GM12878 (cell line): ENCODE results near the gene PDE7B. TPM values are rescaled to one million over a fixed set of nuclear protein-coding genes. Genes with fewer than 3 reads are reported as not detected.

ENCODE experiments used
- ATAC-seq: fragments of 200-7000 bp; cut with Tn5 transposase; 3 replicates; pipeline ENCODE4 v1.9.1; 2020; ENCODE audit warnings: mild to moderate bottlenecking, moderate library complexity
- BruUV-seq: library from RNA; stranded (reverse); fragments of 400-500 nt; replicated peaks from 2 replicates; lab custom pipeline; 2021; lab: Mats Ljungman, UMichigan
- CTCF ChIA-PET: fragments of 300-600 bp; sonication (Branson Sonifier 250); formaldehyde crosslinking; extraction: SDS; loops from one replicate; lab custom pipeline; 2021; ENCODE audit warnings: inconsistent platforms; lab: Yijun Ruan, JAX
- POLR2A ChIA-PET: fragments of 350-600 bp; formaldehyde crosslinking; extraction: SDS; loops from one replicate; lab custom pipeline; 2021; ENCODE audit warnings: inconsistent platforms; lab: Charles Lee
- RAD21 ChIA-PET: fragments of 300-600 bp; sonication (Branson Sonifier 250); formaldehyde crosslinking; loops from one replicate; lab custom pipeline; 2023; ENCODE audit warnings: antibody characterized with exemption; ENCODE audit not compliant: unreplicated experiment; lab: Charles Lee
- SMC1A ChIA-PET: fragments of 300-600 bp; sonication (Branson Sonifier 250); formaldehyde crosslinking; loops from one replicate; lab custom pipeline; 2023; ENCODE audit not compliant: unreplicated experiment, uncharacterized antibody; lab: Charles Lee
- DNase-seq: peaks from one replicate; pipeline ENCODE4 v3.0.0-alpha.2; 2011; ENCODE audit warnings: low read depth, low spot score
- FAIRE-seq: peaks from 3 replicates; lab custom pipeline; 2011; peaks lifted over from hg19 to GRCh38; lab: Jason Lieb, UNC
- H2AFZ ChIP-seq: 2 replicates; pipeline ENCODE4 v1.6.0; 2011; ENCODE audit warnings: low read depth, low read length, control low read depth; ENCODE audit not compliant: control insufficient read depth
- H3K27ac ChIP-seq: 2 replicates; pipeline ENCODE4 v1.5.1; 2011; ENCODE audit warnings: control low read depth; ENCODE audit not compliant: control insufficient read depth, insufficient read depth
- H3K27me3 ChIP-seq, 2 experiments: replicated peaks in 1 of 2; 2 replicates each; pipeline versions ENCODE4 v1.6.0 to v1.6.1; 2011; ENCODE audit warnings: low read length in 1 of 2; ENCODE audit not compliant: control insufficient read depth in 2 of 2, insufficient read depth in 2 of 2
- H3K36me3 ChIP-seq, 2 experiments: 2 replicates each; pipeline ENCODE4 v1.5.1; 2011; ENCODE audit warnings: low read length in 1 of 2; ENCODE audit not compliant: control insufficient read depth in 2 of 2, insufficient read depth in 2 of 2
- H3K4me1 ChIP-seq: 2 replicates; pipeline ENCODE4 v1.6.1; 2011; ENCODE audit warnings: mild to moderate bottlenecking, low read length, moderate library complexity, mixed read lengths; ENCODE audit not compliant: control insufficient read depth, insufficient read depth
- H3K4me2 ChIP-seq: 2 replicates; pipeline ENCODE4 v1.6.0; 2011; ENCODE audit warnings: control low read depth; ENCODE audit not compliant: control insufficient read depth, insufficient read depth
- H3K4me3 ChIP-seq: fragments of 200-600 bp; sonication (generic); 2 replicates; pipeline ENCODE4 v1.5.1; 2016
- H3K79me2 ChIP-seq: 2 replicates; pipeline ENCODE4 v1.6.0; 2011; ENCODE audit warnings: low read length; ENCODE audit not compliant: control insufficient read depth, insufficient read depth
- H3K9ac ChIP-seq: 2 replicates; pipeline ENCODE4 v1.8.0; 2011; ENCODE audit warnings: low read length, control low read depth, mixed read lengths; ENCODE audit not compliant: control insufficient read depth, insufficient read depth
- H3K9me3 ChIP-seq: replicated peaks from 3 replicates; pipeline ENCODE4 v1.5.1; 2011; ENCODE audit warnings: mild to moderate bottlenecking, low read length; ENCODE audit not compliant: control insufficient read depth, insufficient read depth
- H4K20me1 ChIP-seq: 2 replicates; pipeline ENCODE4 v1.6.0; 2011; ENCODE audit not compliant: control insufficient read depth, insufficient read depth
- FOXM1 ChIP-seq: IDR thresholded peaks from 2 replicates; pipeline ENCODE4 v1.6.1; 2012; ENCODE audit warnings: low read depth, mild to moderate bottlenecking, inconsistent platforms, low read length, moderate library complexity
- MAX ChIP-seq: IDR thresholded peaks from 2 replicates; pipeline ENCODE4 v1.6.1; 2012; ENCODE audit warnings: low read depth, low read length, improper control_type of control experiment
- SRF ChIP-seq, 2 experiments: IDR thresholded peaks; 2 replicates each; pipeline ENCODE4 v1.6.1; 2011; ENCODE audit warnings: low read depth in 2 of 2, low read length in 2 of 2, mild to moderate bottlenecking in 1 of 2, moderate library complexity in 1 of 2
- WGBS: methylation state at CpG from one replicate; pipeline ENCODE4 v1.1.6; 2016; ENCODE audit warnings: low lambda C conversion rate; ENCODE audit not compliant: insufficient replicate concordance, insufficient coverage; ENCODE audit errors: missing lambda C conversion rate; 5-methylcytosine and 5-hydroxymethylcytosine counted together
- in situ Hi-C: fragments of 300-500 bp; cut with MboI; formaldehyde crosslinking; loops from 9 replicates; pipeline ENCODE4 v1.14.3; 2018; ENCODE audit warnings: mixed read lengths
- intact Hi-C: fragments of 100-400 bp; cut with micrococcal nuclease; formaldehyde crosslinking; loops from one replicate; pipeline ENCODE4 v1.14.2; 2022; ENCODE audit not compliant: unreplicated experiment
- polyA plus RNA-seq, 11 experiments: library from polyadenylated mRNA; depleted of rRNA in 4 of 11; unstranded in 6 of 11; stranded (reverse) in 5 of 11; fragments of >200 nt; fragmentation: Nextera tagmentation in 4 of 11; fragmentation: Illumina TruSeq in 1 of 11; extraction: Ambion mirVana in 4 of 11; extraction: Trizol in 1 of 11; gene quantifications; 1 replicate in 1 of 11; 2 replicates in 10 of 11; pipeline versions ENCODE4 v1.2.1 to v1.2.3, GENCODE V29; 2011 to 2016; ENCODE audit warnings: inconsistent platforms in 2 of 11, missing spikeins in 2 of 11, low read depth in 1 of 11
- total RNA-seq, 4 experiments: library from RNA; depleted of rRNA in 3 of 4; stranded (reverse); fragments of >200 nt in 3 of 4; fragmentation: Illumina TruSeq in 1 of 4; extraction: Trizol in 1 of 4; gene quantifications; 2 replicates each; pipeline versions ENCODE4 v1.2.1 to v1.2.3, GENCODE V29; 2013 to 2021
- TF ChIP-seq, protein P1 (sequence below): IDR thresholded peaks from 2 replicates; pipeline ENCODE4 v1.6.1; 2011; ENCODE audit warnings: mild to moderate bottlenecking, low read depth, low read length, moderate library complexity; ENCODE audit not compliant: insufficient replicate concordance
- TF ChIP-seq, protein P2 (sequence below): fragments of 450-650 bp; IDR thresholded peaks from 2 replicates; pipeline ENCODE4 v1.6.1; 2016; ENCODE audit warnings: mild to moderate bottlenecking

Gene PDE7B
- total and polyA plus RNA-seq, 10 of the 15 experiments (the other 5 are each of a cell fraction or from before 2014, with no cell fraction given) = not detected

GRCh38 chr6:136184738-136185137, 333.2 kb downstream of the PDE7B start:
- DNase-seq = no peak
- Histone ChIP-seq H3K4me3 (no peak overlapping the region), H3K27ac (no peak overlapping the region), H3K4me2 (no peak overlapping the region), H2AFZ (no peak overlapping the region), H3K4me1 (no peaks in the 10 kb centered on the region), H4K20me1 (no peaks in the 10 kb centered on the region), H3K27me3 (no peaks in the 10 kb centered on the region; a peak in 1 of 4 replicates), H3K36me3 (no peaks in the 10 kb centered on the region), H3K9me3 (no peaks in the 10 kb centered on the region), H3K9ac (no peak overlapping the region), H3K79me2 (no peaks in the 10 kb centered on the region)
- RAD21 ChIA-PET = no interaction called here
- POLR2A ChIA-PET = no interaction called here
- SMC1A ChIA-PET = no interaction called here
- no TSS peak for BruUV-seq
- TF ChIP-seq, protein P1, sequence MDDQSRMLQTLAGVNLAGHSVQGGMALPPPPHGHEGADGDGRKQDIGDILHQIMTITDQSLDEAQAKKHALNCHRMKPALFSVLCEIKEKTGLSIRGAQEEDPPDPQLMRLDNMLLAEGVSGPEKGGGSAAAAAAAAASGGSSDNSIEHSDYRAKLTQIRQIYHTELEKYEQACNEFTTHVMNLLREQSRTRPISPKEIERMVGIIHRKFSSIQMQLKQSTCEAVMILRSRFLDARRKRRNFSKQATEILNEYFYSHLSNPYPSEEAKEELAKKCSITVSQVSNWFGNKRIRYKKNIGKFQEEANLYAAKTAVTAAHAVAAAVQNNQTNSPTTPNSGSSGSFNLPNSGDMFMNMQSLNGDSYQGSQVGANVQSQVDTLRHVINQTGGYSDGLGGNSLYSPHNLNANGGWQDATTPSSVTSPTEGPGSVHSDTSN = no peak
- TF ChIP-seq SRF (IDR thresholded peaks at IDR 0.05; ENCODE audit: low read depth in 2 of 2, low read length in 2 of 2) (no peak), MAX (no peak), FOXM1 (no peak)
- TF ChIP-seq, protein P2, sequence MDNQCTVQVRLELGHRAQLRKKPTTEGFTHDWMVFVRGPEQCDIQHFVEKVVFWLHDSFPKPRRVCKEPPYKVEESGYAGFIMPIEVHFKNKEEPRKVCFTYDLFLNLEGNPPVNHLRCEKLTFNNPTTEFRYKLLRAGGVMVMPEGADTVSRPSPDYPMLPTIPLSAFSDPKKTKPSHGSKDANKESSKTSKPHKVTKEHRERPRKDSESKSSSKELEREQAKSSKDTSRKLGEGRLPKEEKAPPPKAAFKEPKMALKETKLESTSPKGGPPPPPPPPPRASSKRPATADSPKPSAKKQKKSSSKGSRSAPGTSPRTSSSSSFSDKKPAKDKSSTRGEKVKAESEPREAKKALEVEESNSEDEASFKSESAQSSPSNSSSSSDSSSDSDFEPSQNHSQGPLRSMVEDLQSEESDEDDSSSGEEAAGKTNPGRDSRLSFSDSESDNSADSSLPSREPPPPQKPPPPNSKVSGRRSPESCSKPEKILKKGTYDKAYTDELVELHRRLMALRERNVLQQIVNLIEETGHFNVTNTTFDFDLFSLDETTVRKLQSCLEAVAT = no peak
- 0% methylated on average over 1 of the region's 1 CpG for WGBS
- CTCF ChIA-PET = no interaction called here
- FAIRE-seq = no peak
- intact Hi-C loops = no loop called here
- in situ Hi-C loops = no loop called here
- ATAC-seq = no peak
